NCI-H345 treated with DMSO at 0.1 percent for 48 hours (cell line): Measurements from ENCODE around the gene MRPL9.
A peak's percentile ranks its signal among the peaks of the same experiment; 100 is the strongest.

Source experiments
- DNase-seq: peaks from one replicate; lab custom pipeline; 2025; ENCODE audit not compliant: unreplicated experiment; lab: John Stamatoyannopoulos, UW

MRPL9 gene

DNA sequence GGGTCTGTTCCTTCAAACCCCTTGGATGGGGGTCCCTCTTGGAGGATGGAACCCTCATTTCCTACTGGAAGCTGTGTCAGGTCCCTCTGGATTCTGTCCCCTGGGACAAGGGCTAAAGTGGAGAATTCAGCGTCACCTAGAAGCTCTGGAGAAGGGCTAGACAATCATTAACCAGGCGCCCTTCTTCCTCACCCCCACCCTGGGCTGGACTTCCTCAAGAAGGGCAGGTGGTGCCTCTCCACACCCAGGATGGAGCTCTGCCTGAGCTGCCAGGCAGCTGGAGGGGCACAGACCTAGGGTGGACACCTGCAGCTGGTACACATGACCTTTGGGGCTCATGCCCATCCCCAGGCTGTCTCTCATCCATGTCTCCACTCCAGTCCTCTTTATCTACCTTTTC, 50.3 kb downstream of the MRPL9 start:
- no peak for DNase-seq

DNA sequence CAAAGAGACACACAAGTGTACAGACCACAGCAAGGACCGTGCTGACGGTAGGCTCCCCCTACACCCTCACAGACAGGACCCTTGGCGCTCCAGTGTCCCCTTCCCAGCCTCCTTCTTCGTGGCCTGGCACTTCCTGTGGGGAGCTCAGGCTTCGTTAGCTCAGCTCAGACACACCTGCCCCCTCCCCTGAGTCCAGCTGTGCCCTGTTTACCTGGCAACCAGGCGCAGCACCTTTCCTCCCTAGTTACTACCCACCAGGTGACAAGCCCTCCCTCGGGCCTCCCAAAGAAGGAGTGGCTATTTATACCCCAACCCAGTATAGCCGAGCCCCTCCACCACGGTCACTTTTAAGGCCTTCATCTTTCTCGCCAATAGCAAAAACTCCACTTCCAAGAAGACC, 51.3 kb downstream of the MRPL9 start:
- DNase-seq = peak; percentile 22

DNA sequence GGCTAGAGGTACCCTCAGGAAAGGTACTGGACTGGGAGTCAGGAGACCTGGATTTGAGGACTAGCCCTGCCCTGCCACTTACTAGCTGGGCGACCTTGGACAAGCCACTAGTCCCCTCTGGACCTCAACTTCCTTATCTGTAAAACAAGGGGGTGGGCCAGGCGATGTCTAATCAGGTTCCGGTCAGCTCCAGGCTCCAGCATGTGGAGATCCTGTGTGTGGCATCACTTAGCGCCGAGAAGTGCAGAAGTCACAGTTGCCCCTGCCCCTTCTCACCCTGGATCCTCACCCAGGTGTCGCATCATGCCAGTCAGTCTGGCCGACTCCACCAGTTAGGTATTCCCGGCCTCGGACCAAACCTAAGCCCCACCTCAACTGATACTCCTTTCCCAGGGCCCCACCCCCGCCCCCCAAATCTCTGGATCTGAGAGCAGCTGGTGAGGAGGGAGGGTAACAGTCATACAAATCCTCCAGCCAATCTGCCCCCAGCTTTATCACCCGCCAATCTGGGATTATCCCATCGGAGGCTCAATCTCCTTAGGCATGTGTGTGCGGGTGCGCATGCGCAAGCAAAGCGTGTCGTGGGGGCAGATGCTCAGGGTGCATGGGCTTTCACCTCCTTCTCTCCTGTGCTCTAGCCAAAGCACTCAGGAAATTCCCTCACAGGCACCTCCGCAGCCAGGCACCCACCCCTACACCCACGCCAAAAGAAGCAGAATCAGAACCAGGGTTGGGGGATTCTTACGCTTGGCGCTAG, 52.1 kb downstream of the MRPL9 start:
- DNase-seq = no peak

DNA sequence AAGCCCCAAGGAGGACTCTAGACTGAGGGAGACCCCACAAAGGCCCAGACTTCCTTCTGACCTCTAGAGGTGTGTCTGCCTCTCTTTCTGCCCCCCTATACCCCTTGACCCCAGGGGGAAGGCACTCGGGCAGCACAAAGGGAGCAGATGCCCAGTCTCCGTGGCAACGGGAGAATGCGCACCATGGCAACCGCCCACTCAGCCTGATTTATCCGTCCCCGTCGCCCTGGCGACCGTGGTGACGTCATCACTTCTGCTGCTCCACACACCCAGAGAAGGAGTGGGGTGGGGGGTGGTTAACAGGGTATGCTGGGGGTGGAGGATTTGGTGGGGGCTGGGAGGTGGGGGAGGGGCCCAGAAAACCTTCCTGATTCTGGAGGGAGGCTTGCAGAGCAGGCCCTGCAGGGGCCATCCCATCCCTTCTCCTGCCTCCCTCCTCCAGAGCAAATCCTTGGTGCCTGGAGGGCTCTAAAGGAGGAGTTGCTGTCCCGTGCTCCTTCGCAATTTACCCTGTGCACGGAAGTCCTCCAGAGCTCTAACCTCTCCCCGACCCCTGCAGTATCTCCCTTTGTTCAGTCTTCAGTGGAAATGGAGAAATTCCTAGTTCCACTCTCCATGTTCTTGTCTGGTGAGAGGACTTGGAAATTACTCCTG, 53.0 kb downstream of the MRPL9 start:
- DNase-seq = no peak
